OCI-LY3 (cell line): ENCODE results near the gene CDKN2A.

ENCODE experiments used
- EZH2phosphoT487 ChIP-seq: fragments of 200-600 bp; shearing (Covaris generic); IDR thresholded peaks from 2 replicates; pipeline ENCODE4 v1.6.1; 2018; ENCODE audit warnings: antibody characterized with exemption, mixed run types, low read depth
- TF ChIP-seq, protein P1 (sequence below): fragments of 200-600, 300-600 bp; sonication (generic); IDR thresholded peaks from 2 replicates; pipeline ENCODE4 v1.5.1; 2014; ENCODE audit warnings: antibody characterized with exemption, low read length, low read depth

DNA sequence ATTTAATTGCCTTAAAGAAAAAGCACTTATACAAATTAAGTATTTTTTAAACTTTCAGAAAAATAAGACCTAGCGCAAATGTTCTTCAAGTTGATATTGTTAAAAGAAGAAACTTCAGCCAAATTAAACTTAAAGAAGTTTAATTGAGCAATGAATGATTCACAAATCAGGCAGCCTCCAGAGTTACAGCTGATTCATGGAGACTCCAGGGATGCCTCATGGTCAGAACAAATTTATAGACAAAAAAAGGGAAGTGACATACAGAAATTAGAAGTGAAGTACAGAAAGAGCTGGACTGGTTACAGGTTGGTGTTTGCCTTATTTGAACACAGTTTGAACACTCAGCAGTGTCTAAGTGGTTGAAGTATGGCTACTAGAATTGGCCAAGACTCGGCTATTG is 60.3 kb downstream of the CDKN2A start:
- TF ChIP-seq, protein P1, sequence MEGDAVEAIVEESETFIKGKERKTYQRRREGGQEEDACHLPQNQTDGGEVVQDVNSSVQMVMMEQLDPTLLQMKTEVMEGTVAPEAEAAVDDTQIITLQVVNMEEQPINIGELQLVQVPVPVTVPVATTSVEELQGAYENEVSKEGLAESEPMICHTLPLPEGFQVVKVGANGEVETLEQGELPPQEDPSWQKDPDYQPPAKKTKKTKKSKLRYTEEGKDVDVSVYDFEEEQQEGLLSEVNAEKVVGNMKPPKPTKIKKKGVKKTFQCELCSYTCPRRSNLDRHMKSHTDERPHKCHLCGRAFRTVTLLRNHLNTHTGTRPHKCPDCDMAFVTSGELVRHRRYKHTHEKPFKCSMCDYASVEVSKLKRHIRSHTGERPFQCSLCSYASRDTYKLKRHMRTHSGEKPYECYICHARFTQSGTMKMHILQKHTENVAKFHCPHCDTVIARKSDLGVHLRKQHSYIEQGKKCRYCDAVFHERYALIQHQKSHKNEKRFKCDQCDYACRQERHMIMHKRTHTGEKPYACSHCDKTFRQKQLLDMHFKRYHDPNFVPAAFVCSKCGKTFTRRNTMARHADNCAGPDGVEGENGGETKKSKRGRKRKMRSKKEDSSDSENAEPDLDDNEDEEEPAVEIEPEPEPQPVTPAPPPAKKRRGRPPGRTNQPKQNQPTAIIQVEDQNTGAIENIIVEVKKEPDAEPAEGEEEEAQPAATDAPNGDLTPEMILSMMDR: no peak
- no peak for TF ChIP-seq EZH2phosphoT487
